HG02759 (cell line): ENCODE results near the gene NHLRC3.
"Not testable (repeated sequence)": the region's sequence is repeated elsewhere in the genome, so short reads cannot be mapped to it uniquely, and the experiment has no call there.

Source experiments
- ATAC-seq: cut with Tn5 transposase; IDR thresholded peaks from one replicate; pipeline ENCODE4 v1.9.1; 2021; ENCODE audit warnings: mild to moderate bottlenecking, moderate library complexity; ENCODE audit not compliant: unreplicated experiment

Gene NHLRC3, protein sequence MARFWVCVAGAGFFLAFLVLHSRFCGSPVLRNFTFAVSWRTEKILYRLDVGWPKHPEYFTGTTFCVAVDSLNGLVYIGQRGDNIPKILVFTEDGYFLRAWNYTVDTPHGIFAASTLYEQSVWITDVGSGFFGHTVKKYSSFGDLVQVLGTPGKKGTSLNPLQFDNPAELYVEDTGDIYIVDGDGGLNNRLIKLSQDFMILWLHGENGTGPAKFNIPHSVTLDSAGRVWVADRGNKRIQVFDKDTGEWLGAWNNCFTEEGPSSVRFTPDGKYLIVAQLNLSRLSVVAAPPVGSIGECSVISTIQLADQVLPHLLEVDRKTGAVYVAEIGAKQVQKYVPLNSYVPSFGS

DNA sequence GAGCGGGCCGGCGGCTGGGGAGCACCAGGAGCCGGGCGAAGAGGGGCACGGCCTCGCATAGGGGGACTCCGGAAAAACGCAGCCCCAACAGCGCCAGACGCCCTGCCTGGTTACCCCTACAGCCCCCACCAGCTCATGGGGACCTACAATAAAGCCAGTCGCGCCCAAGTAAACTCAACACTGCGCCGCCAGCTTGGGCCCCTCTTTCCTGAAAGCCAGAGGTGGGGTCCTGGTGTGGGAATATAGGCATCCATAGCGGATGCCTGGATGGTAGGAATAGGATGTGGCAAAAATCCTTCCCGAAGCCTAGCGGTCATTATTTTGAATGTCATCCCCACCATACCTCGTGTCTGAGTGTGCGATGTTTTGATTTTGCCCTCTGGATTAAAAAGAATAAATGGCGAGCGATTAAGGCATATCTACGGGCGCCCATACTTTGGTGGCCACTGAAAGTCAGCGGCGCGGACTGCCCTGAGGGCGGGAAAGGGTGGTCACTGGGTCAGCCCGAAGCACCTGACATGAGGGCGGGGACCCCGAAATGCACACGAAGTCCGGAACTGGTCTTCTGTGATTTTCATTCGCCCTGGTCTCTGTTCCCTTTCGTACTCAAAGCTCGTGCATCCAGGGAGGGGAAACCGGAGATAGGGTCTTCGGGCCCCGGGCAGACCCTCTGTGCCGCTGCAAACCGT lies at the start of gene NHLRC3, which contains the start of gene PROSER1:
Gene NHLRC3 (plus strand): TSS at position 577 of the 689 bp plus-strand sequence. CDS start 184 bp downstream, outside the sequence.
Gene PROSER1 (minus strand): TSS at position 210 of the 689 bp plus-strand sequence. CDS start 847 bp downstream, outside the sequence.
- ATAC-seq: peak; percentile 75

- ATAC-seq: no peak
Measured at GRCh38 chr13:38990693-38991092, 47.6 kb upstream of the NHLRC3 start, which contains the start of gene STOML3. TSS of gene STOML3 (minus strand) at chr13:38990831. CDS start at chr13:38990721, 110 bp downstream.

GRCh38 chr13:38993381-38993780 lies 44.9 kb upstream of the NHLRC3 start:
- ATAC-seq: no peak

DNA sequence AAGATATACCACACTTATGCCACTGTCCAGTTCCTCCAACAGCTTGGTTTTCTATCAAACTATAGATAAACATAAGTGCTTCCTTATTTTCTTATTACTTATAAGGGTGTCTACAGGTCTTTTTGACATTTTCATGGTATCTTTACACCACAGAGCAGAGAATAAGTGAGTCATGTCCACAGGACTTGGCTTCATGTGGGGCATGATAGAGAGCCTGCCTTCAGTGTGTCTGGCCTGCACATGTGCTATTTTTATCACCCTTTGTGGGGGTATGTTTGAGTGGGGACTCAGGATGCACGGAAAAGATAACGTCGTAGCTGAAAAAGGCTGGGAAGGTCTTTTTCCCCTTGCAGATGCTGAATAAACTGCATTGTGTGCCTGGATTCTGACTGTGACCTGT lies 39.5 kb upstream of the NHLRC3 start:
- ATAC-seq: no peak

DNA sequence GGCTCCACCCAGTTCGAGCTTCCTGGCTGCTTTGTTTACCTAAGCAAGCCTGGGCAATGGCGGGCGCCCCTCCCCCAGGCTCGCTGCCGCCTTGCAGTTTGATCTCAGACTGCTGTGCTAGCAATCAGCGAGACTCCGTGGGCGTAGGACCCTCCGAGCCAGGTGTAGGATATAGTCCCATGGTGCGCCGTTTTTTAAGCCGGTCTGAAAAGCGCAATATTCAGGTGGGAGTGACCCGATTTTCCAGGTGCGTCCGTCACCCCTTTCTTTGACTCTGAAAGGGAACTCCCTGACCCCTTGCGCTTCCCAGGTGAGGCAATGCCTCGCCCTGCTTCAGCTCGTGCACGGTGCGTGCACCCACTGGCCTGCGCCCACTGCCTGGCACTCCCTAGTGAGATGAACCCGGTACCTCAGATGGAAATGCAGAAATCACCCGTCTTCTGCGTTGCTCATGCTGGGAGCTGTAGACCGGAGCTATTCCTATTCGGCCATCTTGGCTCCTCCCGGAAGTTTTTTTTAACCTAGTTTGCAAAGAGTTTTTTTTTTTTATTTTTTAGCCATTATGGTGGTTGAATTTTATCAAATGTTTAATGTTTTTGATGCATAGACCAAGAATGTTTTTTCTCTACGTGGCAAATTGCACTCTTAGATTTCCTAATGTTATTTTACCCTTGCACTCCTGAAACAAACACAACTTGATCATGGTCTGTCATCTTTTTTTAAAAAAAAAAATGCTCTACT lies 31.7 kb upstream of the NHLRC3 start:
- ATAC-seq: not testable (repeated sequence)

DNA sequence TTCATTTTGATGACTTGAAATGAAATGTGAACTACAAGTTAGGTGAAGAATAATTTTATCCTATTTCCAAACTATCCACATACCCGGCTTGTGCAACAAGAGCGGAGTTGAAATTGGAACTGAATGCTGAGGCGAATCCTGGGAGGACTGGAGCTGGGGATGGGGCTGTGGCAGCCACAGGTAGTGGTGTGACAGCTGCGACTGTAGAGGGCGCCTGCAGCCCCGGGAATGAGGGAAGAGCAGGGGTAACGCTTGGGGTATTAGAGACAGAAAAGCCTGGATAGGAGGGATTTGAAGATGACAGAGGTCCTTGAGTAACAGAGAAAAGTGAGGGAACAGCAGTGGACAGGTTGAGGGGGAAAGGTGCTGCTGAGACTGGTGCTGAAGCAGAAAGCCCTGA lies 25.6 kb upstream of the NHLRC3 start:
- no peak for ATAC-seq

GRCh38 chr13:39013462-39013861 lies 24.8 kb upstream of the NHLRC3 start:
- ATAC-seq: no peak

DNA sequence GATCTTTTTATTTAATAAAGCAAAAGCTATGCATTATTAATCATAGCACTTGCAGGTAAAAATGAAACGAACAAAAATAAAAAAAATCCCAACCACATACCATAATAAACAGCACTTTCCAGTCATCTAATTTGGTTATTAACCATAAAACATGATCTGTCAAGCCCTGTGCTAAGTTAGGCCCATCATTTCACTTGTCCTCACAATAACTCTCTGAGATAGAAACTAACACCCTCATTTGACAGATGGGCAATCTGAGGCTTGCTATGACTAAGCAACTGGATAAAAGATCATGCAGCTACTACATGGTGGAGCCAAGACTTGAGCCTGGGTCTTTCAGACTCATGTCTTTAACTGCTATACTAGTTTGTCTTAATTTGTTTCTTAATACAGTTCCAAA lies 22.2 kb upstream of the NHLRC3 start:
- ATAC-seq: no peak

DNA sequence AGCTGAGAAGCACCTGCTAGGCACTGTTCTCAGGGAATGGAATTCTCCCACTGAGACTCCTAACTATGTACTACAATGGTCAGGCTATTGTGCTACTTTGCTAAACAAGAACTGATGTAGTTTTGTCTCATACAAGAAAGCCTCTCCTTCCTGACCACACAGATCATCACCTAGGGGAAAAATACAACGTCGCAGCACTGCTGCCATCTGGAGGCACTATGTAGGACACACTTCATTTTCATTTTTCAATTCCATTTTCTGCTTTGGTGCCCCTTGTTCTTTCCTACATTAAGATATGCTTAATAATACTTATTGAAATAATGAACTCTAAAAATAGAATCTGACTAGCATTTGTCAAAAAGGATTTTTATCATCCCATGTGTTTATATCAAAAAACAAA lies 21.5 kb upstream of the NHLRC3 start:
- ATAC-seq: peak; percentile 81

DNA sequence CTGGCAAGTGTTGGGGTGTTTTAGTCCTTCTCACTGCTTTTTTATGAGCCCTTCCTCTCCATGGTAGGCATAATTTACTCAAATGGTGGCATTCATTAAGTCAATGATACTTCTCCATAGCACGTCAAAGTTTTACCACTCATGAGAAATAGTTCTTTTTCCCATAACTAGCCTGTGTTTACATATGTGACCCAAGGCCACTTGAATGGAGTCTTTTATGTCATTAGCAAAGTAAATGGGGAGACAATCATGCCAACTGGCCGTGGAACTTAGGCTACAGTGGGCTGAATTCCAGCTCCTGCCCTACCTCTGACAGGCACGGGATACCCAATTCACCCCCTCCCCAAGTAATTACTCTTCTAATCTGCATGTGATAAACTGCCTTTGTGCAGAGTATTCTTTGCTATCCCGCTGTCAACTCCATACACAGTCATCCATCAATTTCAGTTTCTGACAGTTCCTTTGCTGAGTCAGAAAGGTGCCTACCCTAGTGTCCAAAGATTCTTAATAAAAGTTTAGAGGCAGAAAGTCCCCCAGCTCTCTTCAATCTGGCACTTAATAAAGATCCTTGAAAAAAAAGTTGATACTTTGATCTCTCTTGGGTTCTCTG lies 17.3 kb upstream of the NHLRC3 start:
- ATAC-seq: no peak

DNA sequence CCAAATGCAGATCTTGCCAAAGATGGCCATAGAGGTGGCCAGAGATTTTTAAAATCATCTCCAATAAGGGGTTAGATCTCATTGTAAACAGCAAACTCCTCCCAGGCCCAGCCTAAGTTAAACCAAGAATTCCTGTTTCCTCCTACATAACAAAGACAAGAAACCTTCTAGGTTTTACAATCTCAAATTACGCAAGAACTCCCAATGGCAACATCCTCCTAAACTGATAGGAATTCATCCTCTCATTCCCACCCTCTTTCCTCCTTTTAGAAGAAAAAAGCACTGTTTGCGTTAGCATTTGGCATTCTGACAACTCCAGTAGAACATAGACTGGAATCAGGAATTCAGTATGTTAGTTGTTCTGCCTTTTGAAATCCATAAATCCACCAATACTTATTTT lies 14.9 kb upstream of the NHLRC3 start:
- no peak for ATAC-seq

- ATAC-seq: no peak
Measured at GRCh38 chr13:39023761-39024160, 14.5 kb upstream of the NHLRC3 start.

DNA sequence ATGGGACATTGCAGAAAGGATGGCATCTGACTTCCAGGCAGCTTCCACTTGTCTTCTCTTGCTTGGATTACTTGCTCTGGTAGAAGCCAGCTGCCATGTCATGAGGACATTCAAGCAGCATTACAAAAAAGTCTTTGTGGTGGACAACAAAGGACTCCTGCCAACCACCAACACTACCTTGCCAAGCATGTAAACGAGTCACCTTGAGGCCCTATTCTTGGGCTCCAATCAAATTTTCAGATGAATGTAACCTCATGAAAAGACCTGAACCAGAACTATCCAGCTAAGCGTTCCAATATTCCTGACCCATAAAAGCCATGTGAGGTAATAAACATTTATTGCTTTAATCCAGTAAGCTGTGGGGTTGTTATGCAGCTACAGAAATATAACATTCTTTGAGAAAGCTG lies 12.8 kb upstream of the NHLRC3 start:
- no peak for ATAC-seq

DNA sequence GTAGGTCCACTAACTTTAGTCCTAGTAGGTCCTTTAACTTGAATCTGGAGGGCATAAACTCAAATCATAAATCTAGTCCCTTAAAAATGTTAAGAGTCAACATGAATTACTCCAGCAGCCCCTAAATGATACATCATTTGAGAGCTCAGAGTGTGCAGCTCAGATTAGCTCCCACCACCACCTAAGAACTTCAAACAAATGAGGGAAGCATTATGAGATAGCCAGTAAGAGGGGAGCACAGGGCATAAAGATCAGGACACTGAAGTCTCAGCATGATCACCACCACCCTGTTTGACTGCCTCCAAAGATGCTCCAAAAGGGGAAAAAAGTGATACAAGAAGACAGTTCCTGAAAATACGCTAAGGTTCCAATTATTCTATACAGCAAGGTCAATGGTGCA lies 6.1 kb upstream of the NHLRC3 start:
- ATAC-seq: no peak

GRCh38 chr13:39034085-39034484 lies 4.2 kb upstream of the NHLRC3 start:
- no peak for ATAC-seq

DNA sequence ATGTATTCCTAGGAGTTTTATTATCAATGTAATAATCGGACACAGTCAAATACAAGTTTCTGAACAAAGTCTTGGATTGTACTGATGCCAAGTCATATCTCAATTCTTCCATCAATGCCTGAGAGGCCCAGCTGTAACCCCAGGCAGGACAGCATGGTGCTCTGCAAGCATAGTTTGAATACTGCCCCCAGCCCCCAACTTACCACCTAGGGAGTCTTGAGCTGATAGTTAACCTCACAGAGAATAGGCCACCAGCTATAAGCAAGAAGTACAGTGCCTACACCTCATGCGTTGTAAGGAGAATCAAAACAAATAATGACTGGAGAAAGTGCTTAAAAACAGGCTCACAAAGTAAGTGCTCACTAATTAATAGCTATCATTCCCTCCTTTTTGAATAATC lies 3.1 kb upstream of the NHLRC3 start:
- ATAC-seq: no peak

DNA sequence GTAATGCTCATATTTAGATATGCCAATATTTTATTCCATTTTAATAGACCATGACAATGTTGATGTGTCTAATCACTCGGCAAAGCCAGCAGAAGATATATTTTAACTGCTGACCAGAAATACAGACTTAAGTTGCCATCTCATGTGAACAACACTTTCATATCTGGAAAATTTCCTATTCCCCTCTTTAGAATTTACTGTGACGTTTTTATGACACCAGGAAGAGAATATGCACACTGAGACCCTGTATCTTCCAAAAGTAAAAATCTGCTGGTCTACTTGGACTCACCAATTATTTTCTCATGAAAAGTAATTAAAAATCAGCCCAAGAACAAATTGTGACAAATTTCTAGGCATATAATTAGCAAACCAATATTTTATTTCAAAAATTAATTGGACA lies 2.5 kb upstream of the NHLRC3 start:
- no peak for ATAC-seq

DNA sequence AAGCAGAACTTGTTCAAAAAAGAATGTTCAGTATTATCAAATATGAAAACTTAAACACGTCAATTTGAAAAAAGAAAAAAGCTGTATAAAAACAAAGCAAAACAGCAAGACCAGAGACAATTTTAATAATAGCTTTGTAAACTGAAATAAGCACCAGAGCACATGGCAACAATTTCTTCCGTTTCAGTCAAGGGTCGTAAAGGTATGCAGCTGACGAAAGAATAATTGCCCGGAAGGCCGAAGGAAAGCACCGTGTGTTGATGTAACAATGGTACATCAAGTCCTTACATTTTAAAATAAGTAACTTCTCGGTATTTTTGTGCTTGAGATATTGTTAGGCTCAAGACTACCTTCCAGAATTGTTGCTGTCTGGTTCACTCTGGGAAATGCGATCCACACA lies 2.0 kb upstream of the NHLRC3 start:
- ATAC-seq: no peak

DNA sequence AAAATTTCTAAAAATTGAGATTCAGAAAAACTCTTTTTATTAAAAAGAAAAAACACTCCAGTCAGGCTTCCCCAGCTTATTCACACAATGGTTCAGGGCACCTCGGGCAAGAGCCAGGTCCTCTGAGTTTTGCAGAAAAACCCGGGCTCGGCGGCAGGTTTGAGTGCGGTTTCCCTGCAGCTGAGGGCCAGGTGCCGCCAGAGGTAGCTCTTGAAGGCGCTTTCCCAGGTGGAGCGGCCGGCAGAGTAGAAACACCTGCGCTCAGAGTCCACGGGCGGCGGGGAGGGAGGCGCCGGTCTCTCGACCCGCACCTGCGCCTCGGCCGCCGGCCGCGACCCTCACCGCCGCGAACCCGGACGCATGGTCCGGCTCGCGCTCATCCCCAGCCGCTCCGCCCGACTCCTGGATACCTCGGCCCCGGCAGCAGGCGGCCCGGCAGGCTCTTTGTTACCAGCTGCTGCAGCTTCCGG lies 811 bp upstream of the NHLRC3 start:
- peak; percentile 30 for ATAC-seq

DNA sequence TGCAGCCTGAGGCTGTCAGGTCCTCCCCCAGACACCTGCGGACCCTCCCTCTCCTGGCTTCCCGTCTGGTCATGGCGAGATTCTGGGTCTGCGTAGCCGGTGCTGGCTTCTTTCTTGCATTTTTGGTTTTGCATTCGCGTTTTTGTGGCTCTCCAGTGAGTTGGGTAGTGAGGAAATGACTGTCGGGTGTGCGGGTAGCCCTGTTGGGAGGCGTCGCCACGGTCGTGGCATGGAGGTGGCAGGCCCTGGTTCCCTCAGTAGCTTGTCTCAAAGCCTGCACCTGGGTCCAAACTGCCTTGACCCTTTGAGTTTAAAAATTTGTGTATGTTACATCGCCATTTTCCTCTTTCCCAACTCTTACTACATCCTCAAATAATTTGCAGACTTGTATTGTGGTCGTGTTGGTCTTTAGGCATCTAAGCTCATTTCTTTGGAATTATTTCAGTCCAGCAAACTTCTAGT lies 344 bp downstream of the NHLRC3 start:
- peak; percentile 45 for ATAC-seq

- ATAC-seq: no peak
Measured at GRCh38 chr13:39039041-39039440, 785 bp downstream of the NHLRC3 start.
